ENCODE data around the gene POMC.
"Not testable (repeated sequence)": the region's sequence is repeated elsewhere in the genome, so short reads cannot be mapped to it uniquely, and the experiment has no call there.

Gene POMC

GRCh38 chr2:25173719-25174118 lies 5.3 kb upstream of the POMC start:
- Histone ChIP-seq H3K4me3 (ENCODE audit: low read length) (no peak overlapping the region), H3K36me3 (ENCODE audit: control insufficient read depth, insufficient read depth, low read length) (no peaks in the 10 kb centered on the region), H3K9me3 (ENCODE audit: control insufficient read depth, low read length) (no peaks in the 10 kb centered on the region), H3K27me3 (ENCODE audit: control insufficient read depth, insufficient read depth, low read length) (peaks cover 24% of the 10 kb centered on the region), H3K9ac (ENCODE audit: low read length) (no peak overlapping the region), H3K4me1 (ENCODE audit: control insufficient read depth, insufficient read depth, low read length) (peaks cover under 1% of the 10 kb centered on the region)

DNA sequence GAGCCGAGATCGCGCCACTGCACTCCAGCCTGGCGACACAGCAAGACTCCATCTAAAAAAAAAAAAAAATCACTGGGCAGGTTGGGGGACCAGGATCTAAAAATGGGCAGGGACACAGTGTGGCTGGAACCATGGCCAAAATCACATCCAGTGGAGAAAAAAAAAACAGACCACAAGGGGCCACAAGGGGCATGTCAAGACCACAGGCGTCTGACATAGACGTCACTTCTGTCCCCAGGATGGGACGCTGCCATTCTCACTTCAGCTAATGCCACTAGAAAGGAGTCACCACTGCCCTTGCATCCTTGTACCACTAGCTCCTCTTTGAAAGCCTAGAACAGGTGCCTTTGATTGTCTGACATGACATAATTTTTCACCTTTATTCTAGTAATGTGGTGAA lies 2.5 kb upstream of the POMC start:
- Histone ChIP-seq H3K9ac (ENCODE audit: low read length) (no peak overlapping the region), H3K9me3 (ENCODE audit: control insufficient read depth, low read length) (no peaks in the 10 kb centered on the region), H3K27me3 (ENCODE audit: control insufficient read depth, insufficient read depth, low read length) (peaks cover 53% of the 10 kb centered on the region), H3K4me1 (ENCODE audit: control insufficient read depth, insufficient read depth, low read length) (peaks cover 4% of the 10 kb centered on the region), H3K4me3 (ENCODE audit: low read length) (no peak overlapping the region), H3K36me3 (ENCODE audit: control insufficient read depth, insufficient read depth, low read length) (no peaks in the 10 kb centered on the region)

GRCh38 chr2:25169073-25169470 lies 692 bp upstream of the POMC start:
- no peak overlapping the region for H3K4me3 ChIP-seq (ENCODE audit: low read length)

GRCh38 chr2:25165992-25166875 lies 2.1 kb downstream of the POMC start:
- Histone ChIP-seq H3K27me3 (ENCODE audit: control insufficient read depth, insufficient read depth, low read length) (peaks cover 60% of the 10 kb centered on the region), H3K9ac (ENCODE audit: low read length) (no peak overlapping the region)

More at GRCh38 chr2:25169073-25169470, 692 bp upstream of the POMC start:
- H3K4me1 ChIP-seq (ENCODE audit: control insufficient read depth, insufficient read depth, low read length), result peaks cover 4% of the 10 kb centered on the region
- peaks cover 59% of the 10 kb centered on the region for H3K27me3 ChIP-seq (ENCODE audit: control insufficient read depth, insufficient read depth, low read length)
- H3K9me3 ChIP-seq (ENCODE audit: control insufficient read depth, low read length), result no peaks in the 10 kb centered on the region
- H3K36me3 ChIP-seq (ENCODE audit: control insufficient read depth, insufficient read depth, low read length), result no peaks in the 10 kb centered on the region
- H3K9ac ChIP-seq (ENCODE audit: low read length), result no peak overlapping the region

GRCh38 chr2:25164561-25164960 lies 3.8 kb downstream of the POMC start:
- H3K27me3 ChIP-seq (ENCODE audit: control insufficient read depth, insufficient read depth, low read length), result peaks cover 51% of the 10 kb centered on the region
- H3K4me3 ChIP-seq (ENCODE audit: low read length), result no peak overlapping the region
- H3K9me3 ChIP-seq (ENCODE audit: control insufficient read depth, low read length), result no peaks in the 10 kb centered on the region
- H3K4me1 ChIP-seq (ENCODE audit: control insufficient read depth, insufficient read depth, low read length), result peaks cover 4% of the 10 kb centered on the region
- H3K9ac ChIP-seq (ENCODE audit: low read length), result no peak overlapping the region
- H3K36me3 ChIP-seq (ENCODE audit: control insufficient read depth, insufficient read depth, low read length), result no peaks in the 10 kb centered on the region

More at GRCh38 chr2:25165992-25166875, 2.1 kb downstream of the POMC start:
- Histone ChIP-seq H3K4me3 (ENCODE audit: low read length) (no peak overlapping the region), H3K36me3 (ENCODE audit: control insufficient read depth, insufficient read depth, low read length) (no peaks in the 10 kb centered on the region), H3K4me1 (ENCODE audit: control insufficient read depth, insufficient read depth, low read length) (peaks cover 4% of the 10 kb centered on the region), H3K9me3 (ENCODE audit: control insufficient read depth, low read length) (no peaks in the 10 kb centered on the region)

- H3K4me1 ChIP-seq (ENCODE audit: control insufficient read depth, insufficient read depth, low read length); H3K36me3 ChIP-seq (ENCODE audit: control insufficient read depth, insufficient read depth, low read length); H3K4me3 ChIP-seq (ENCODE audit: low read length); H3K9me3 ChIP-seq (ENCODE audit: control insufficient read depth, low read length); H3K9ac ChIP-seq (ENCODE audit: low read length): not testable (repeated sequence)
- peaks cover 26% of the 10 kb centered on the region for H3K27me3 ChIP-seq (ENCODE audit: control insufficient read depth, insufficient read depth, low read length)
These were observed 6.3 kb downstream of the POMC start for GRCh38 chr2:25162061-25162460.

- Histone ChIP-seq H3K9me3 (ENCODE audit: control insufficient read depth, low read length) (no peaks in the 10 kb centered on the region), H3K4me1 (ENCODE audit: control insufficient read depth, insufficient read depth, low read length) (no peaks in the 10 kb centered on the region), H3K9ac (ENCODE audit: low read length) (no peak overlapping the region), H3K36me3 (ENCODE audit: control insufficient read depth, insufficient read depth, low read length) (no peaks in the 10 kb centered on the region), H3K4me3 (ENCODE audit: low read length) (no peak overlapping the region), H3K27me3 (ENCODE audit: control insufficient read depth, insufficient read depth, low read length) (peaks cover 18% of the 10 kb centered on the region)
These were observed 7.2 kb downstream of the POMC start for GRCh38 chr2:25161055-25161781.

DNA sequence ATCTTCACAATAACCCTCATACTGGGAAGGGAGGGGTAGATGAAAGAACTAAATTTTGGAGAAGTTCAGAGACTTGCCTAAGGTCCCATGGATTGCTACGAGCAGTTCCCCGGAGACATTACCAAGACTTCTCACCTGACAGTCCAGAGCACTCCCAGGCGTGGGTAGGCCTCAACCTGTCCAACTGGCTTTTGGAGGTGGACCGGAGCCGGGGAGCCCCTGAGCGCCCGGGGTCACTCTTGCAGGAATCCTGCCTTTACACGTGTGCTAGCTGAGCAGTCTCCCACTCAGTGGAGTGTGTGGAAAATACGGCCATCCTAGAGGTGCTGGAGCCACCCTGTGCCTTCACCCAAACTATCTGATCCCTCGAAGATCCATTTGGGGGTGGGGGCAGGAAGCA lies 8.0 kb downstream of the POMC start:
- Histone ChIP-seq H3K9me3 (ENCODE audit: control insufficient read depth, low read length) (no peaks in the 10 kb centered on the region), H3K4me3 (ENCODE audit: low read length) (no peak overlapping the region), H3K27me3 (ENCODE audit: control insufficient read depth, insufficient read depth, low read length) (peaks cover 10% of the 10 kb centered on the region), H3K9ac (ENCODE audit: low read length) (no peak overlapping the region), H3K36me3 (ENCODE audit: control insufficient read depth, insufficient read depth, low read length) (no peaks in the 10 kb centered on the region), H3K4me1 (ENCODE audit: control insufficient read depth, insufficient read depth, low read length) (no peaks in the 10 kb centered on the region)

DNA sequence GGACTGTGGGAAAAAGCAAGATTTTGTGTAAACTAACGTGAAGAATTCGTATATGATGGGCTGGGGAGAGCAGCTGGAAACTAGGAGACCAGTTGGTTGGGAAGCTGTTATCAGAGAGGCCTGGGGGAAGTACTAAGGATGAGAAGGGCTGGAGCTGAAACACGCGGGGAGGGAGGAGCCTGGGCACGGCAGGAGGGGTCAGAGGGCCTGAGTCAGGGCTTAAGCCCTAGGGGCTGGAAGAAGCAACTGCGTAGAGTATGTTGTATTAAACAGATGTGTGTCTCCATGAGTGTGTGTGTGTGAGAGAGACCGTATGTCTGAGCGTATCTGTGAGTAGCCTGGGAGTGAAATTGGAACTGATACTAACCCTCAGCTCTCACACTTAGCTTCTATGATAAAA lies 8.4 kb downstream of the POMC start:
- Histone ChIP-seq H3K4me1 (ENCODE audit: control insufficient read depth, insufficient read depth, low read length) (no peaks in the 10 kb centered on the region), H3K4me3 (ENCODE audit: low read length) (no peak overlapping the region), H3K9ac (ENCODE audit: low read length) (no peak overlapping the region), H3K36me3 (ENCODE audit: control insufficient read depth, insufficient read depth, low read length) (no peaks in the 10 kb centered on the region), H3K9me3 (ENCODE audit: control insufficient read depth, low read length) (no peaks in the 10 kb centered on the region), H3K27me3 (ENCODE audit: control insufficient read depth, insufficient read depth, low read length) (peaks cover 6% of the 10 kb centered on the region)

- Histone ChIP-seq H3K9ac (ENCODE audit: low read length) (no peak overlapping the region), H3K27me3 (ENCODE audit: control insufficient read depth, insufficient read depth, low read length) (peaks cover 4% of the 10 kb centered on the region), H3K4me3 (ENCODE audit: low read length) (no peak overlapping the region), H3K4me1 (ENCODE audit: control insufficient read depth, insufficient read depth, low read length) (no peaks in the 10 kb centered on the region), H3K9me3 (ENCODE audit: control insufficient read depth, low read length) (no peaks in the 10 kb centered on the region), H3K36me3 (ENCODE audit: control insufficient read depth, insufficient read depth, low read length) (no peaks in the 10 kb centered on the region)
These were observed 10.1 kb downstream of the POMC start for GRCh38 chr2:25158096-25158852.

DNA sequence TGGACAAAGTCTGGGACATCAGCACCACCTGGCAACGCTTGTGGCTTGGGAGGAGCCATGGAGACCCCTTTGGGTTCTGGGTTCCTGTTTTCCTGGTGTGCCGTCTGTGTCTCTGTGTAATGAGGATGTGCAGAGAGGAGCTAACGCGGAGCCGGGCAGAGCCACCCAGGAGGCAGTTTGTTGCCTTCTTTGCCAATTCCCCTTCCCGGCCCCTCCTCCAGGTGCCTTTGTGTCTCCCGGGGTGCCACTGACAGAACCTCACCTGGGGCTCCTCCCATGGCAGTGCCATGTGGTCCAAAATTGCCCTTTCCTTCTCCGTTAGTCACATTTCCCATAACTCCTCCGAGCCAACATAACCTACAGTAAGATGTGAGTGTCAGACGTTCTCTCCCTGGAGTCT lies 13.0 kb downstream of the POMC start:
- no peaks in the 10 kb centered on the region for H3K27me3 ChIP-seq (ENCODE audit: control insufficient read depth, insufficient read depth, low read length)
- H3K4me3 ChIP-seq (ENCODE audit: low read length), result no peak overlapping the region
- no peaks in the 10 kb centered on the region for H3K36me3 ChIP-seq (ENCODE audit: control insufficient read depth, insufficient read depth, low read length)
- H3K4me1 ChIP-seq (ENCODE audit: control insufficient read depth, insufficient read depth, low read length), result no peaks in the 10 kb centered on the region
- H3K9me3 ChIP-seq (ENCODE audit: control insufficient read depth, low read length), result no peaks in the 10 kb centered on the region
- H3K9ac ChIP-seq (ENCODE audit: low read length), result no peak overlapping the region

DNA sequence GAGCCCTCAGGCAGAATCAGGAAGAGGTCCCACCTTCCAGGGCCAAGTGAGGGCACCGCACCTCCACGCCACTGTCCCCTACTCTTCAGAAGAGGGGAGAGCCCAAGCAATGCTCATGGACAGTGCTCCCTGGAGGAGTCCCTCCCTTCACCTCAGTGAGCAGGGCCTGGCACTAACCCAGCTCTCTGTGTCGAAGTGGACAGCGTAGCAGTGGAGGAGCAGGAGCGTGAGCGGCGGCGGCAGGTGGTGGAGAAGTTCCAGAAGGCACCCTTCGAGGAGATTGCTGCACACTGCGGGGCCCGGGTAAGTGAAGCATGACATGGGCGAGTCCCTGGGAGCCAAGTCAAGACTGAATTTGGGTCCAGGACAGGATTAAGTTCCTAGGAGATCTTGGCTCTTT lies 16.7 kb downstream of the POMC start:
- H3K4me3 ChIP-seq (ENCODE audit: low read length), result no peak overlapping the region
- H3K9me3 ChIP-seq (ENCODE audit: control insufficient read depth, low read length), result no peaks in the 10 kb centered on the region
- H3K4me1 ChIP-seq (ENCODE audit: control insufficient read depth, insufficient read depth, low read length), result no peaks in the 10 kb centered on the region
- no peaks in the 10 kb centered on the region for H3K27me3 ChIP-seq (ENCODE audit: control insufficient read depth, insufficient read depth, low read length)
- H3K36me3 ChIP-seq (ENCODE audit: control insufficient read depth, insufficient read depth, low read length), result no peaks in the 10 kb centered on the region
- no peak overlapping the region for H3K9ac ChIP-seq (ENCODE audit: low read length)
